Karpas-422 (cell line): ENCODE results near the gene DYDC2. TPM values are rescaled to one million over a fixed set of nuclear protein-coding genes. Genes with fewer than 3 reads are reported as not detected.

ENCODE experiments used
- DNase-seq: peaks from one replicate; pipeline ENCODE4 v3.0.0-alpha.2; 2015
- H2AFZ ChIP-seq: fragments of 200-600 bp; sonication (generic); 2 replicates; pipeline ENCODE4 v1.6.1; 2014; ENCODE audit warnings: antibody characterized with exemption, low read length, mixed read lengths
- H3K27ac ChIP-seq: fragments of 200-600 bp; sonication (generic); 2 replicates; pipeline ENCODE4 v1.5.1; 2014; ENCODE audit warnings: mild to moderate bottlenecking, low read length, moderate library complexity
- H3K27me3 ChIP-seq: fragments of 200-600 bp; sonication (generic); 2 replicates; pipeline ENCODE4 v1.6.1; 2014; ENCODE audit warnings: low read length, mixed read lengths
- H3K36me3 ChIP-seq: fragments of 200-600 bp; sonication (generic); 2 replicates; pipeline ENCODE4 v1.6.1; 2014; ENCODE audit warnings: low read length, mixed read lengths; ENCODE audit not compliant: insufficient read depth
- H3K4me1 ChIP-seq: fragments of 200-600 bp; sonication (generic); 2 replicates; pipeline ENCODE4 v1.6.1; 2014; ENCODE audit warnings: mild to moderate bottlenecking, low read length, mixed read lengths
- H3K4me2 ChIP-seq: fragments of 200-600 bp; sonication (generic); 2 replicates; pipeline ENCODE4 v1.6.1; 2014; ENCODE audit warnings: low read length, low read depth, mild to moderate bottlenecking; ENCODE audit not compliant: poor library complexity, severe bottlenecking
- H3K4me3 ChIP-seq: fragments of 200-600 bp; sonication (generic); 2 replicates; pipeline ENCODE4 v1.5.1; 2014; ENCODE audit warnings: mild to moderate bottlenecking, antibody characterized with exemption, low read length, mixed read lengths
- H3K79me2 ChIP-seq: fragments of 200-600 bp; sonication (generic); 2 replicates; pipeline ENCODE4 v1.6.1; 2014; ENCODE audit warnings: mild to moderate bottlenecking, low read length, mixed read lengths
- H3K9ac ChIP-seq: fragments of 200-600 bp; sonication (generic); 2 replicates; pipeline ENCODE4 v1.6.0; 2014; ENCODE audit warnings: low read length
- H3K9me2 ChIP-seq: fragments of 200-600 bp; sonication (generic), shearing (Covaris generic); replicated peaks from 2 replicates; pipeline ENCODE4 v1.6.0; 2014; ENCODE audit warnings: mild to moderate bottlenecking, low read length, moderate library complexity; ENCODE audit not compliant: insufficient read depth
- H3K9me3 ChIP-seq: fragments of 300-700, 200-600 bp; sonication (generic); 2 replicates; pipeline ENCODE4 v1.6.1; 2014; ENCODE audit warnings: low read length, mixed read lengths
- H4K20me1 ChIP-seq: fragments of 200-600 bp; sonication (generic); 2 replicates; pipeline ENCODE4 v1.6.1; 2014; ENCODE audit warnings: mild to moderate bottlenecking, antibody characterized with exemption, low read length, low read depth; ENCODE audit not compliant: insufficient read depth
- total RNA-seq: library from RNA; depleted of rRNA; stranded (reverse); fragments of >200 nt; shearing (Covaris generic); gene quantifications from 2 replicates; pipeline ENCODE4 v1.2.3, GENCODE V29; 2014; ENCODE audit warnings: low replicate concordance; rRNA removed

The DYDC2 gene, protein sequence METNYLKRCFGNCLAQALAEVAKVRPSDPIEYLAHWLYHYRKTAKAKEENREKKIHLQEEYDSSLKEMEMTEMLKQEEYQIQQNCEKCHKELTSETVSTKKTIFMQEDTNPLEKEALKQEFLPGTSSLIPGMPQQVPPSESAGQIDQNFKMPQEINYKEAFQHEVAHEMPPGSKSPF
- 0.37 TPM in 1 of 2 replicates, not detected in the other for total RNA-seq

- no peaks in the 10 kb centered on the region for H3K36me3 ChIP-seq
- no peak within 1 kb of the TSS for H3K4me2 ChIP-seq
- no peaks in the 10 kb centered on the region for H3K9me2 ChIP-seq
- H3K27ac ChIP-seq = no peak within 1 kb of the TSS
- no peaks in the 10 kb centered on the region for H3K27me3 ChIP-seq
- no peaks in the 10 kb centered on the region for H4K20me1 ChIP-seq
- no peak within 1 kb of the TSS for H3K4me3 ChIP-seq
- DNase-seq = no peak
- no peaks in the 10 kb centered on the region for H3K9me3 ChIP-seq
- H3K79me2 ChIP-seq = no peaks in the 10 kb centered on the region
- no peak within 1 kb of the TSS for H3K9ac ChIP-seq
- H2AFZ ChIP-seq = no peak within 1 kb of the TSS
- no peaks in the 10 kb centered on the region for H3K4me1 ChIP-seq
Measured at GRCh38 chr10:80356563-80356988, at the start of gene DYDC2, which contains the start of gene DYDC1. TSS of gene DYDC2 (plus strand) at chr10:80356781. CDS start at chr10:80362444, 5,663 bp downstream. TSS of gene DYDC1 (minus strand) at chr10:80356755. CDS start at chr10:80352601, 4,154 bp downstream.

DNA sequence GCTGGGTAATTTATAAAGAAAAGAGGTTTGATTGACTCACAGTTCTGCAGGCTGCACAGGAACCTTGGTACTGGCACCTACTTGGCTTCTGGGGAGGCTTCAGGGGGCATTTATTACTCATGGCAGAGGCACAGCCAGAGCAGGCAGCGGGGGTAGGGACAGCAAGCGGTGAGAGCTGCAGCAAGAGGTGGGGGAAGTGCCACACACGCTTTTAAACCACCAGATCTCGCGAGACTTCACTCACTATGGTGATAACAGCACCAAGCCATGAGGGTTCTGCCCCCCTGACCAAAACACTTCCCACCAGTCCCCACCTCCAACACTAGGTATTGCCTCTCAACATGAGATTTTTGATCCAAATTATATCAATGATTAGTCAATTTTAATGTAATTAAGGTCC is 43.1 kb upstream of the DYDC2 start:
- no peaks in the 10 kb centered on the region for H3K9me2 ChIP-seq
- no peaks in the 10 kb centered on the region for H3K36me3 ChIP-seq
- H3K27ac ChIP-seq = no peak overlapping the region
- no peak overlapping the region for H3K4me3 ChIP-seq
- H2AFZ ChIP-seq = no peak overlapping the region
- no peaks in the 10 kb centered on the region for H3K79me2 ChIP-seq
- H3K4me1 ChIP-seq = peaks cover 10% of the 10 kb centered on the region
- no peak overlapping the region for H3K4me2 ChIP-seq
- H3K9me3 ChIP-seq = no peaks in the 10 kb centered on the region
- no peaks in the 10 kb centered on the region for H4K20me1 ChIP-seq
- no peak for DNase-seq
- no peak overlapping the region for H3K9ac ChIP-seq
- no peaks in the 10 kb centered on the region for H3K27me3 ChIP-seq

DNA sequence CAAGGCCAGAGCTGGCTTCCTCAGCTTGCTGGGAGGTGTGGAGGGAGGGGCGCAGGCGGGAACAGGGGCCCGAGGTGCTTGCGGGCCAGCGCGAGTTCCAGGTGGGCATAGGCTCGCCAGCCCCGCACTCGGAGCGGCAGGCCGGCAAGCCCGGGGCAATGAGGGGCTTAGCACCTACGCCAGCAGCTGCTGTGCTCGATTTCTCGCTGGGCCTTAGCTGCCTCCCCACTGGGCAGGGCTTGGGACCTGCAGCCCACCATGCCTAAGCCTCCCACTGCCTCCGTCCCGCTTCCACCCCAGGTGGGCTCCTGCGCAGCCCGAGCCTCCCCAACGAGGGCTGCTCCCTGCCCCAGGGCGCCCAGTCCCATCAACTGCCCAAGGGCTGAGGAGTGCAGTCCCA is 41.2 kb upstream of the DYDC2 start:
- Histone ChIP-seq H3K9ac (no peak overlapping the region), H4K20me1 (no peaks in the 10 kb centered on the region), H3K9me2 (no peaks in the 10 kb centered on the region), H3K4me3 (no peak overlapping the region), H3K4me1 (peaks cover 10% of the 10 kb centered on the region), H3K9me3 (no peaks in the 10 kb centered on the region), H2AFZ (no peak overlapping the region), H3K36me3 (no peaks in the 10 kb centered on the region), H3K27ac (no peak overlapping the region), H3K27me3 (no peaks in the 10 kb centered on the region), H3K79me2 (no peaks in the 10 kb centered on the region), H3K4me2 (no peak overlapping the region)
- DNase-seq = no peak

DNA sequence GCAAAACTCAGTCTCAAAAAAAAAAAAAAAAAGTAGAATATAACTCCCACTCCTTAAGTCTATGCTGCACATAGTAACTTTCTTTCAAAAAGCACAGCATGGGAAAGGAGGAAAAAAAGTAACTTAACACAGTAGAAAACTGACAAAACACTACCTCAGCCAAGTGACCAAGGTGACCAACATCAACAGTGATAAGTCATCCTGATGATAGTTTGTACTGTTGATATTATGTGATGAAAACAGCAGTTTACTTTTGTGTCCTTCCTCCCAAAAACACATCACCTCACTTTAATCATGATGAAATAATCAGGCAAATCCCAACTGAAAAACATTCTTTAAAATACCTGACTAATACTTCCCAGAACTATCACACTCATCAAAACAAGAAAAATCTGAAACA is 37.8 kb upstream of the DYDC2 start:
- no peak for DNase-seq
- Histone ChIP-seq H2AFZ (no peak overlapping the region), H3K4me2 (no peak overlapping the region), H3K27me3 (no peaks in the 10 kb centered on the region), H3K9me3 (no peaks in the 10 kb centered on the region), H4K20me1 (no peaks in the 10 kb centered on the region), H3K9me2 (no peaks in the 10 kb centered on the region), H3K4me1 (no peaks in the 10 kb centered on the region), H3K79me2 (no peaks in the 10 kb centered on the region), H3K4me3 (no peak overlapping the region), H3K27ac (no peak overlapping the region), H3K9ac (no peak overlapping the region), H3K36me3 (no peaks in the 10 kb centered on the region)

GRCh38 chr10:80319318-80319717 is 37.3 kb upstream of the DYDC2 start:
- Histone ChIP-seq H4K20me1 (no peaks in the 10 kb centered on the region), H3K9me3 (no peaks in the 10 kb centered on the region), H3K9me2 (no peaks in the 10 kb centered on the region), H3K27ac (no peak overlapping the region), H3K4me2 (no peak overlapping the region), H3K4me1 (no peaks in the 10 kb centered on the region), H3K4me3 (no peak overlapping the region), H2AFZ (no peak overlapping the region), H3K27me3 (no peaks in the 10 kb centered on the region), H3K9ac (no peak overlapping the region), H3K79me2 (no peaks in the 10 kb centered on the region), H3K36me3 (no peaks in the 10 kb centered on the region)
- DNase-seq = no peak

- Histone ChIP-seq H3K27me3 (no peaks in the 10 kb centered on the region), H3K9me2 (no peaks in the 10 kb centered on the region), H3K79me2 (no peaks in the 10 kb centered on the region), H3K4me1 (no peaks in the 10 kb centered on the region), H2AFZ (no peak overlapping the region), H3K9me3 (no peaks in the 10 kb centered on the region), H3K36me3 (no peaks in the 10 kb centered on the region), H3K27ac (no peak overlapping the region), H3K4me2 (no peak overlapping the region), H4K20me1 (no peaks in the 10 kb centered on the region), H3K9ac (no peak overlapping the region), H3K4me3 (no peak overlapping the region)
- DNase-seq = no peak
Measured at GRCh38 chr10:80319725-80320290, 36.8 kb upstream of the DYDC2 start.

DNA sequence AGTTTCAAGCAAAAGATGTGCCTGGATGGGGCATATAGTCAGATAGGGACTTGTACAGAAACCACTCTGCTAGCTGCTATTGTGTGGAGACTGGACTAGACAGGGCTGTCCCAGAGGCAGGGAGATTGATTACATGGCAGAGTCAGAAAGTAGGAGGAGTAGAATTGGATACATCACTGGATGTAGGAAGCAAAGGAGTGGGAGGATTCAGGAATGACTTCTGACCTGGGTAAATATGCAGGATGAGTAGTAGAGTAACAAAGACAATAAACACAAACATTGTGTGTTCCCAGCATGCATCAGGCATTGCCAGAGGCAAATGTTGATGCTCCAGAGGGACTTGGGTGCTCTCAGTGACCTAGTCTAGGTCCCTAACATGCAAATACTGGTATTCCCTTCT is 36.2 kb upstream of the DYDC2 start:
- Histone ChIP-seq H3K9me3 (no peaks in the 10 kb centered on the region), H3K79me2 (no peaks in the 10 kb centered on the region), H3K9me2 (no peaks in the 10 kb centered on the region), H3K27me3 (no peaks in the 10 kb centered on the region), H3K4me2 (no peak overlapping the region), H3K4me1 (no peaks in the 10 kb centered on the region), H3K27ac (no peak overlapping the region), H3K36me3 (no peaks in the 10 kb centered on the region), H4K20me1 (no peaks in the 10 kb centered on the region), H3K9ac (no peak overlapping the region), H3K4me3 (no peak overlapping the region), H2AFZ (no peak overlapping the region)
- DNase-seq = no peak

DNA sequence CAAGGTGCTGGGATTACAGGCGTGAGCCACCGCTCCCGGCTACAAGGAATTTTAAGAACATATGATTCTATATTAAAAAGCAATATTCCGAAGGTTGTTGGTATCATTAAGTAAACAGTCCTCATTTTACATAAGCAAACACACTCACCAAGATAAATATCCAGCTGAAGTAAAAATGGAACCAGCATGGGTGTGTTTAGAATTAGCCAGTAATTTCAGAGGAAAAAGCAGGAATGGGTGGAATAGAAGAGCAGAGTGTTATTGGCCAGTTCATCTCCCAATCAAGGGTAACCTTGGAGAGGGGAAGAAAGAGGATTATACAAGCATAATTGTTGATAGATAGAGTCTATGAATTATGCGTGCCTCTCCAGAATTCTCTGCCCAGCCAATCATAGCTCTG is 35.4 kb upstream of the DYDC2 start:
- no peaks in the 10 kb centered on the region for H3K79me2 ChIP-seq
- no peaks in the 10 kb centered on the region for H3K9me2 ChIP-seq
- H2AFZ ChIP-seq = no peak overlapping the region
- no peak overlapping the region for H3K27ac ChIP-seq
- DNase-seq = no peak
- H3K4me3 ChIP-seq = no peak overlapping the region
- no peaks in the 10 kb centered on the region for H3K27me3 ChIP-seq
- no peak overlapping the region for H3K4me2 ChIP-seq
- no peaks in the 10 kb centered on the region for H3K36me3 ChIP-seq
- H4K20me1 ChIP-seq = no peaks in the 10 kb centered on the region
- no peaks in the 10 kb centered on the region for H3K4me1 ChIP-seq
- H3K9ac ChIP-seq = no peak overlapping the region
- no peaks in the 10 kb centered on the region for H3K9me3 ChIP-seq
